Activated CD8-positive, alpha-beta T cell treated with anti-CD3 and anti-CD28 coated beads for 36 hours (primary cell): ENCODE results near the gene ADISSP. TPM values are rescaled to one million over a fixed set of nuclear protein-coding genes. Genes with fewer than 3 reads are reported as not detected.

Experiments
- ATAC-seq: fragments of 200-7000 bp; cut with Tn5 transposase; one replicate; pipeline ENCODE4 v1.10.0; 2021; ENCODE audit warnings: mild to moderate bottlenecking, moderate library complexity
- CTCF ChIA-PET: fragments of 350-600 bp; sonication (Branson Sonifier 250); formaldehyde crosslinking; loops from one replicate; lab custom pipeline; 2021; ENCODE audit warnings: antibody characterized with exemption; lab: Charles Lee
- POLR2A ChIA-PET: fragments of 350-600 bp; sonication (Branson Sonifier 250); formaldehyde crosslinking; loops from one replicate; lab custom pipeline; 2021; ENCODE audit warnings: antibody characterized with exemption; lab: Charles Lee
- DNase-seq: peaks from one replicate; pipeline ENCODE4 v3.0.0-alpha.2; 2020
- H3K27ac Mint-ChIP-seq: one replicate; pipeline ENCODE4 v1.8.0; 2021; ENCODE audit warnings: mild to moderate bottlenecking, mixed read lengths
- H3K27me3 Mint-ChIP-seq: one replicate; pipeline ENCODE4 v1.8.0; 2021; ENCODE audit warnings: mixed read lengths
- H3K36me3 Mint-ChIP-seq: one replicate; pipeline ENCODE4 v1.8.0; 2021; ENCODE audit warnings: low read depth, mixed read lengths
- H3K4me1 Mint-ChIP-seq: one replicate; pipeline ENCODE4 v1.8.0; 2021; ENCODE audit warnings: low read depth, mixed read lengths
- H3K4me3 Mint-ChIP-seq: one replicate; pipeline ENCODE4 v1.8.0; 2021; ENCODE audit warnings: mild to moderate bottlenecking, moderate library complexity, mixed read lengths
- H3K9me3 Mint-ChIP-seq: one replicate; pipeline ENCODE4 v1.8.0; 2021; ENCODE audit warnings: mixed read lengths
- CTCF ChIP-seq: fragments of 200-600 bp; IDR thresholded peaks from one replicate; pipeline ENCODE4 v1.8.0; 2022; ENCODE audit warnings: antibody characterized with exemption, mild to moderate bottlenecking
- intact Hi-C: fragments of 100-400 bp; cut with micrococcal nuclease; formaldehyde crosslinking; loops from one replicate; pipeline ENCODE4 v1.10.0; 2022
- total RNA-seq, 2 experiments: library from RNA; stranded (reverse); gene quantifications; one replicate each; pipeline ENCODE4 v1.2.3, GENCODE V29; 2021

Gene ADISSP
- total RNA-seq, 2 experiments from 2014 or later, result 62.5 to 66.6 TPM

GRCh38 chr20:3763671-3764601 is 3.6 kb downstream of the ADISSP start:
- no peaks in the 10 kb centered on the region for H3K36me3 Mint-ChIP-seq
- H3K4me1 Mint-ChIP-seq, result peaks cover 20% of the 10 kb centered on the region
- ChIA-PET CTCF (interaction anchor here (1.6 to 1.8 kb wide), 2 partner anchors 11 to 88 kb away, joined by 3 to 5 read pairs; no protein-coding TSS in a partner anchor), POLR2A (interaction anchor here (0.8 to 1.1 kb wide), 2 partner anchors 9 to 13 kb away, joined by 3 to 6 read pairs; no protein-coding TSS in a partner anchor)
- intact Hi-C loops, result no loop called here
- no peak for DNase-seq
- H3K27ac Mint-ChIP-seq, result no peak overlapping the region
- H3K27me3 Mint-ChIP-seq, result no peaks in the 10 kb centered on the region
- no peak overlapping the region for H3K4me3 Mint-ChIP-seq
- no peak for ATAC-seq
- TF ChIP-seq CTCF, result no peak
- no peaks in the 10 kb centered on the region for H3K9me3 Mint-ChIP-seq

- no peak for TF ChIP-seq CTCF
- CTCF ChIA-PET, result interaction anchor here (0.9 kb wide), 1 partner anchor 8 kb away, joined by 3 read pairs; no protein-coding TSS in a partner anchor
- intact Hi-C loops, result no loop called here
- no peak overlapping the region for H3K27ac Mint-ChIP-seq
- H3K4me1 Mint-ChIP-seq, result peaks cover 1% of the 10 kb centered on the region
- H3K4me3 Mint-ChIP-seq, result no peak overlapping the region
- POLR2A ChIA-PET, result interaction anchor here (1.9 kb wide), 1 partner anchor 60 kb away, joined by 5 read pairs; the partner anchor contains the start of gene AP5S1
- no peaks in the 10 kb centered on the region for H3K9me3 Mint-ChIP-seq
- ATAC-seq, result no peak
- no peaks in the 10 kb centered on the region for H3K27me3 Mint-ChIP-seq
- H3K36me3 Mint-ChIP-seq, result peaks cover 12% of the 10 kb centered on the region
- no peak for DNase-seq
Measured at GRCh38 chr20:3760655-3761348, 6.8 kb downstream of the ADISSP start.

GRCh38 chr20:3759884-3760283 is 7.7 kb downstream of the ADISSP start:
- no peaks in the 10 kb centered on the region for H3K9me3 Mint-ChIP-seq
- ChIA-PET CTCF (interaction anchor here (0.9 kb wide), 1 partner anchor 9 kb away, joined by 3 read pairs; no protein-coding TSS in a partner anchor), POLR2A (interaction anchor here (1.9 kb wide), 1 partner anchor 61 kb away, joined by 5 read pairs; the partner anchor contains the start of gene AP5S1)
- TF ChIP-seq CTCF, result no peak
- DNase-seq, result no peak
- no peak overlapping the region for H3K27ac Mint-ChIP-seq
- intact Hi-C loops, result no loop called here
- no peak for ATAC-seq
- no peaks in the 10 kb centered on the region for H3K4me1 Mint-ChIP-seq
- no peaks in the 10 kb centered on the region for H3K27me3 Mint-ChIP-seq
- H3K4me3 Mint-ChIP-seq, result no peak overlapping the region
- H3K36me3 Mint-ChIP-seq, result peaks cover 12% of the 10 kb centered on the region

- H3K36me3 Mint-ChIP-seq, result peaks cover 12% of the 10 kb centered on the region
- ChIA-PET CTCF (interaction anchor here (0.7 kb wide), 1 partner anchor 8 kb away, joined by 3 read pairs; the partner anchor contains the start of gene ADISSP), POLR2A (interaction anchor here (1.9 kb wide), 1 partner anchor 61 kb away, joined by 5 read pairs; the partner anchor contains the start of gene AP5S1)
- no peaks in the 10 kb centered on the region for H3K27me3 Mint-ChIP-seq
- no peak for TF ChIP-seq CTCF
- H3K27ac Mint-ChIP-seq, result no peak overlapping the region
- intact Hi-C loops, result no loop called here
- ATAC-seq (no peak), DNase-seq (no peak)
- H3K9me3 Mint-ChIP-seq, result no peaks in the 10 kb centered on the region
- no peaks in the 10 kb centered on the region for H3K4me1 Mint-ChIP-seq
- no peak overlapping the region for H3K4me3 Mint-ChIP-seq
Measured at GRCh38 chr20:3759316-3759823, 8.2 kb downstream of the ADISSP start.
